Stimulated activated CD8-positive, alpha-beta memory T cell treated with anti-CD3 and anti-CD28 coated beads, Interleukin-7, amount 100 ng/mL, for 24 hours (primary cell): ENCODE measurements around the gene ACSL3.
"Not testable (repeated sequence)": the region's sequence is repeated elsewhere in the genome, so short reads cannot be mapped to it uniquely, and the experiment has no call there.

Experiments used
- DNase-seq: peaks from one replicate; pipeline ENCODE4 v3.0.0-alpha.2; 2020; ENCODE audit warnings: low read depth

Gene ACSL3

DNA sequence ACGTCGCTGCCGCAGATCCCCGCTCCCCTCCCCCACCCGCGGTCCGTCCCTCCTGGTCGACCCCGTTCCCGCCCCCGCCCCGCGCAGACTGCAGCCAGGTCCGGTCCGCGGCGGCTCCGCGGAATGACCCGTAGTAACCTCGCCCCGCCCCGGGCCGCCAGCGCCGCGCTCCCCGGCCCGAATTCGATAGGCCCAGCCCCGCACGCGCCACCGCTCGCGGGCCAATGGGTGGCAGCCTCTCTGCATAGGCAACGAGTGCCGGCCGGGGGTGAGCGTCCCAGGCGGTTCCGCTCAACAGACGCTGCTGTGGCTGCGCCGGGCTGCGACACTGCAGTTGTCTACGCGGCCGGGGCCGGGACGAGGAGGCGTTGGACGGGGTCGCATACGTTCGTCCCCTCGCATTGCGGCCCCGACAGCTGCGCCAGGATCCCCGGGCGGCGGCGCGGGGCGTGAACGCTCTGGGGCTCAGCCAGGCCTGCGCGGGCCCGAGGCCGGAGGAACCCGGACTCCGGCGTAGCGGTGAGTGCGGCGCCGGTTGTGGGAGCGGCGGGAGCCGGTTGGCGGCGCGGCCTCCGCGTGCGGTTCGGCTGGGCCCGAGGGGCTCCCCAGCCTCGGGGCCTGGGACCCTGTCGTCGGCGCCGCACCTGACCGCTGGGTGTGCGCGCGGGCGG is at the start of gene ACSL3:
Gene ACSL3, plus strand, starts transcription at position 297 of the 671 bp plus-strand sequence. CDS start 47,737 bp downstream, outside the sequence.
- DNase-seq, result peak; percentile 80

DNA sequence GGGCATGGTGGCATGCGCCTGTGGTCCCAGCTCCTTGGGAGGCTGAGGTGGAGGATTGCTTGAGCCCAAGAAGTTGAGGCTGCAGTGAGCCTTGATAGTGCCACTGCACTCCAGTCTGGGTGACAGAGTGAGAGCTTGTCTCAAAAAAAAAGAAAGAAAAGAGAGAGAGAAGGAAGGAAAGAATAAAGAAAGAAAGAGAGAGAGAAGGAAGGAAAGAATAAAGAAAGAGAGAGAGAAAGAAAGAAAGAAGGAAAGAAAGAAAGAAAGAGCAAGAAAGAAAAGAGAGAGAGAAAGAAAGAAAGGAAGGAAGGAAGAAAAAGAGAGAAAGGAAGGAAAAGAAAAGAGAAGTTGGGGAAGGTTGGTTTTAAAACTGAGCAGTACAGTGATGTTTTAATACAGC is 49.0 kb upstream of the ACSL3 start:
- no peak for DNase-seq

DNA sequence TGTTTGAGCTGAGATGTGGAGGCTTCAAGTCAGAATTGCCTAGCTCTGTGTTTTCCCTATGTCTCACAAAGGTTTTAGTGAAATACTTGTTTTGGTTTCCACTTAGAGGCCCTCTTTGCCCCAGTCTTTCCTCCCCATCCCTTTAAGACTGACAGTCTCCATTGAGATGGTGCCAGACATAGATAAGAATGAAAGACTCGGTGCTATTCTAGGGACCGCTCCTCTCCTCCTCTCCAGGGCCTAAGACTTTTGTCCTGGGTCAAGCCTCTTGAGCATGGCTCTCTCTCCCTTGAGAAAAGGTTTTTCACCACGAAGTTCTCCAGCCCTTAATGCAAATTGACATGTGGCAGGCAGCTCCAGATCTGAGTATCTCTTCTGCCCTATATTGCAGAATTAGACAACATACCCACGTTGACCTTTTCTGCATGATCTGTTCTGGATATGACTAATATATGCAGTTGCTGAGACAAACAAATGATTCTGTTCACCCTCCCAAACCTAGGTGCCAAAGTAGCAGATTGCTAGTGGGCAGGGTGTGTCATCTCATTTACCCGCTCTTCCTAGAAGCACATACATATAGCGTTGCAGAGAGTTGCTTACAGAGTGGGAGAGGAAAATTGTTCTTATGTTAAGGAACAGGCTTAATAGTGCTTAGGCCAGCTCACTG is 47.5 kb upstream of the ACSL3 start:
- DNase-seq, result no peak

DNA sequence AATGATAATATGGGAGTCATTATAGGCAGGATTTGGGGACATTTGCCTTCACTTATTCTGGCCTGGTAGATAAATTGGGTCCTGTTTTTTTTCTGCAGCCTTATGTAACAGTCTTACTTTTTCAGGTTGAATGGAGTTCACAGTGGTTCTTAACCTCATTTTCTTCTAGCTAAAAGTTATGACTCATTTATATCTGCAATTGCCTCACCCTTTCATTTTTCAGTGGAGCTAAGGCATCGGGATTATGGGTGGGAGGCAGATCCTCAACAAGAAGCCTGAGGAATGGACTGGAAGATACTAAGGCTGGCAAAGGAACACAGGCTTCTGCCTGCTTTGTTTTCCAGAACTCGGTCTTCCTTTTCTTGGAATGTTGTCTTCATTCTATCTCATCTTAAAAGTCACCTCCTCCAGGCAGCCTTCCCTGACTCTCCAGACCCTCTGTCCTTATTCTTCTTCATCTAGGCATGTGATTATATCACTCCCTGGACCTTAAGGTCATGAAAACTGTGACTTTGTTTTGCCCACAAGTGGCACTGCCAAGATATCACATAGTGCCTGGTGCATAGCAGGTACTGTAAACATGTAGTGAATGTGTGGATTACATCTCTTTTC is 41.0 kb upstream of the ACSL3 start:
- no peak for DNase-seq

DNA sequence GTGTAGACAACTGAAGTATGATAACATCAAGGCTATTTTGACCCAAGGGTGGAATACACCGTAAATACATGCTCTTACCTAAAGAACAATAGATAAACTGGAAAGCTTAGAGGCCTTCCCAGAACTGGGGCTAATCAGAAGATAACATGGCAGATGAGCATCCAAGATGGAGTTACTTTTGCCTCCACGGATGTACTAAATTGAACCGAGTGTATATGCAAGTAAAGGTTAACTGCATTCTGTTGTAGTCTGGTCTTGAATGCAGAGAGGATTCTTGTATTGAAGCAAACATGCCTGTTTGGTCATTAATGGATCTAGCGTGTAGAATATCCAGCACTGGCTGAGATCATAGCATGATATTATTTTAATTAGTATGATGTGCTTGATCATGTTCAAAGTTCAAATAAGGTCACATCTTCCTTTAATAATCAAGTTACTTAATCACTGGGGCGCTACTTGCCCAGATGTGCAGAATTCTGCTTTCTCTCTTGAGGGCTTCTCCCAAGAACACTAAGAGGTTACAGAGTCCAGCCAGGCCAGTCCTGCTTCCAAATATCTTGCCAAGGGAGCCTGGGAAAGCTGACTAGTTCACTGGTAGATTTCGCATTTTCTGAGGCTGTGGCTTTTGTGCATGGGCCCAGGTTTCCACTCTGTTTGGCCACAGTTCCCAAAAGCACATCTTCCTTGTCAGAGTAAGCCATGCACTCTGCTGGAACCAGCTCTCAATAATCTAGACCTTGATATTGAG is 37.5 kb upstream of the ACSL3 start:
- no peak for DNase-seq

DNA sequence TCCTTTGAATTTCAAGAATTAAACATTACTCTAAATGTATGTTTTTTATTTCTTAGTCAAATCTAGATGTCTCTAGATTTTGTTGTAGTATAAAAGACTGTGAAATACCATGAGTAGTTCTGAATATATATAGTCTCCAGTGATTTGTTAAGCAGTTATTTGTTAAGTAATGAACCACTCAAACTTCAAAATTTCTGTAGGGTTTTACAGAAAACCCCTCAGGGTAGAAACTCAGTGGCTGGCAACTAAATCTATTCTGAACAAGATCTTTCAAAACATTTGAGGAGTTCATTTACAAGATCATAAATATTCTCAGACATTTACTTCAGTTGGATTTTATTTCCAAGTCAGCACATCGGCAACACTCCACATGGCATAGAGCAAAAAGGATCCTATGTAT is 35.8 kb upstream of the ACSL3 start:
- DNase-seq, result no peak

DNA sequence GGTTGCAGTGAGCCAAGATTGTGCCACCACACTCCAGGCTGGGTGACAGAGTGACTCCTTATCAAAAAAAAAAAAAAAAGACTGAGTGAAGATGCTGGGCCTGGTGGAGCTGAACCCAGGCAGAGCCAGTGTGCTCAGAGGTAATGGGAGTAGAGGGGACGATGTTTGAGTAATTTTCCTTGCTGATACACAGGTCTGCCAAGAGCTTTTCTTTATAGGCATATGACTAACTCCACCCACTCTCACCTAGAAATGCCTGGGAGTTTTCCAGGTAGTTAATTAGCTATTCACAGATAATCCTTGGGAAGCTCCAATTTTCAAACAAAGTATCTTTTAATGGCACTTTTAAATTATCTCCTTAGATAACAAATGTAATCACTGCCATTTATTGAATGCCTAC is 33.4 kb upstream of the ACSL3 start:
- DNase-seq, result no peak

GRCh38 chr2:222828572-222828971 is 32.3 kb upstream of the ACSL3 start:
- no peak for DNase-seq

DNA sequence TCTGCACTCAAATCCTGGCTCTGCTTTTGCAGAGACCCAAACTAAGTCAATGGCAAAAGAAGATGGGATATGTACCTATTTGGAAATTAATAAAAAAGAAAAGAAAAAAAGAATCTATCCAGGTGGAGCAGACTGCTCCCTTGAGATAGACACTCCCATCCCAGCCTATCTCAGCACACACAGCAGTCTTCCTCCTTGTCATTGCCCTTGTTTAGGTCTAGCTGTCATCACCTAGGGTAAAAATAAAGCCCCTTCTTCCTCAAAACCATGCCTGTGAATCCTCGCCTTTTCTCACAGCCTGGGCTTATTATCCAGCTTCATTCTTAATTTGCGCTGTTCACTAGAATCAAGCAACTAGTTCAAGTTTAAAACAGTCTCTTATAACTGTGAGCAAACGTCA is 30.7 kb upstream of the ACSL3 start:
- no peak for DNase-seq

DNA sequence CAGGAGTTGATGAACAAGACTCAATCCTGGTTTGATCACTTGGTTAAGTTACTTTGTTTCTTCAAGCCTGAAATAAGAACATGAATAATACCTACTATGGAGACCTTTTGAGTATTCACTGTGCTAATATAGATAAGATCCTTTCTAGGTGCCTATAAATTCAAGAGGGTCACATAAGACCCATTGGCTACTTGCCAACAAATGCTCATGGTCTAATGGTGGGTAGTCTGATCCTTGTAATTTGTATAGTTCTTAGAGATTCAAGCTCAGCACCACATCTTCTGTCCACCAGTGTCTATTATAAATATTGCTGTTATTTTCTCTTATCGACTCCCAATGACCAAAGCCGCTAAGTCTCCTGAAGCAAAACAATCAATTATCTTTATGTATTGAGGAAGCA is 27.4 kb upstream of the ACSL3 start:
- no peak for DNase-seq

GRCh38 chr2:222835143-222835822 is 25.6 kb upstream of the ACSL3 start:
- no peak for DNase-seq

- DNase-seq, result no peak
These were observed 25.0 kb upstream of the ACSL3 start for GRCh38 chr2:222835823-222836151.

DNA sequence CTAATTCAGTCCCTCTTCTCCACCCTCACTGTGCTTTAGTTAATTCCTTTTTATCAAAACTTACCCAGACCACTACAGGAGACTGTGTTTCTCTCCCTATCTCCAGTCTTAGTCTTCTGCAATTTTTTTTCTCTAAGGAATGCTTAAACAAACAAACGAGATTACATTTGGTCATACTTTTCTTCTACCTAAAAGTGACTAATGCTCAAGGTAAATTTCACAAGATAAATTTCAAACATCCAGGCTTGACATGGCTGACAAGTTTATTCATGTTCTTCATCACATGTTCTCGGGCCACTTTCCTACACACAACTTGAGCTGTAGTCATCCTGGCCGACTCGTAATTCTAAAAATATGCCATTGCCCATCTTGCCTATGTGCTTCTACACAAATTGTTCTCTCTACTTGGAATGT is 23.2 kb upstream of the ACSL3 start:
- no peak for DNase-seq

- no peak for DNase-seq
These were observed 20.6 kb upstream of the ACSL3 start for GRCh38 chr2:222840060-222840802.

DNA sequence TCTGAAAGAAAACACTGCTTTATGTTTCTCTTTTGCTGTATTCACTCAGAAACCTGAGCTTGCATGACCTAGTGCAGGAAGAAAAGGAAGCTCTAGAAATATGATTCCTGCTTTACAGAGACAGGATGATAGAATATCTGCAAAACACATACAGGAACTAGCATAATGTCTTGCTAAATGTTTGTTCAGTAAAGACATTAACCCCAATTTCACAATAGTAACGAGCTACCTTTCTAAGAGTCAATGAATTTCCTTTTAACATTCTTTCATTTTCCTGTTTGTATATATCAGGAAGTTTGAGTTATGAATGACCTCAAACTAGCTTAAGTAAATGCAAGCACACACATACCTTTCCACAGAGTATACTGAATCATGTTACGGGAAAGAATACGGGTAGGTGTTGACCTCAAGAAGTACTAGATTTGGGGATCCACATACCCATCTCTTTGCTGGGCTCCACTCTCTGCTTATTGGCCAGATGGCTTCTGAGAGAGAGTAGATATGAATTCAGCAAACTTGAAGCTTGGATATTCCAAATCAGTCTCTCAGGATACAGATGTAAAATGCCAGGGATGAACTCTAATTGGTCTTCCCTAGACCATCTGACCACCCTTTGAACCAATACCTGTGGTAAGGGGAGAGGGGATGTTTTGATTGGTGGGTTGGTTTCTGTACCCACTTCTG is 18.2 kb upstream of the ACSL3 start:
- DNase-seq, result no peak

- no peak for DNase-seq
These were observed 16.5 kb upstream of the ACSL3 start for GRCh38 chr2:222844323-222844722.

DNA sequence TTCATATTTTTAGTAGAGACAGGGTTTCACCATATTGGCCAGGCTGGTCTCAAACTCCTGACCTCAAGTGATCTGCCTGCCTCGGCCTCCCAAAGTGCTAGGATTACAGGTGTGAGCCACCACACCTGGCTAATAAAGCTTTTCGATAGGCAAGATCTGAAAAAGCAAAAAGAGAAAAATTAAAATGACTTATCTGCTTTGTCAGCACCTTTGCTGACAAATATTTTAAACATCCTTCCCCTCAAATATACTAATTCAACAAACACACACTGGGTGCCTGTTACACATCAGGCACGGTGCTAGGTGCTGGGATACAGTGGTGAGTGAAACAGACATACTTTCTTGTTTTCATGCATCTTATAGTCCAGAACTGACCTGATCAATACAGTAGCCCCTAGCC is 15.5 kb upstream of the ACSL3 start:
- DNase-seq, result not testable (repeated sequence)

- DNase-seq, result no peak
These were observed 14.8 kb upstream of the ACSL3 start for GRCh38 chr2:222846003-222846402.

- DNase-seq, result not testable (repeated sequence)
These were observed 12.8 kb upstream of the ACSL3 start for GRCh38 chr2:222848031-222848430.

DNA sequence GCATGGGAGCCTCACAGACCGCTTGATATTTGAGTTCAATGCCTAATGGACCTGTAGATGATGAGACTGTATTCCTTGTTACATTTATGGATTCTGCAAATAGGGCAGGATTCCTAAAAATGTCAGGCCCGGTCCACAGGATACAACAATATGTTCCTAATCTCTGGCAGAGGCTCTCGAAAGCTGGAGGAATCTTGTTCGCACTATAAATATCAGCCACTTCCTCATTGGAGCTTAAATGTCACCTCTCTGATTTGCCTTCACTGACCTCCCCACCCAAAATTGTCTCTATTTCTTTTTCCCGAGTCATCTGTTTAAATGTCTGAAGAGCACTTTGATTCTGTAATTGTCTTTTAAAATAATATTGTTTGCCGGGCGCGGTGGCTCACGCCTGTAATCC is 12.0 kb upstream of the ACSL3 start:
- no peak for DNase-seq
